Left lung (tissue), 10 donors: ENCODE measurements around the gene SYT8. TPM values are rescaled to one million over a fixed set of nuclear protein-coding genes. Genes with fewer than 3 reads are reported as not detected.

ENCODE experiments used
- ATAC-seq: fragments of 200-7000 bp; cut with Tn5 transposase; one replicate; pipeline ENCODE4 v1.9.1; 2020; ENCODE audit warnings: moderate library complexity
- DNase-seq, 4 donors: peaks; one replicate each; pipeline ENCODE4 v3.0.0-alpha.2; 2013 to 2020
- H3K27ac ChIP-seq, 2 donors: fragments of 200-600 bp; sonication (generic) in 1 of 2; one replicate each; pipeline versions ENCODE4 v1.5.0 to v1.8.0; 2020 to 2021
- H3K27me3 ChIP-seq, 2 donors: fragments of 200-600 bp; sonication (generic) in 1 of 2; one replicate each; pipeline versions ENCODE4 v1.5.0 to v1.8.0; 2020 to 2021
- H3K36me3 ChIP-seq, 2 donors: fragments of 200-600 bp; sonication (generic) in 1 of 2; one replicate each; pipeline versions ENCODE4 v1.5.0 to v1.8.0; 2020 to 2021
- H3K4me1 ChIP-seq, 2 donors: fragments of 200-600 bp; one replicate each; pipeline ENCODE4 v1.8.0; 2021
- H3K4me3 ChIP-seq, 2 donors: fragments of 200-600 bp; sonication (generic) in 1 of 2; one replicate each; pipeline versions ENCODE4 v1.5.0 to v1.8.0; 2020 to 2021; ENCODE audit warnings: mild to moderate bottlenecking in 1 of 2
- H3K9me3 ChIP-seq, 2 donors: fragments of 200-600 bp; sonication (generic) in 1 of 2; one replicate each; pipeline versions ENCODE4 v1.5.0 to v1.8.0; 2020 to 2021
- CTCF ChIP-seq, 2 donors: fragments of 200-600 bp; sonication (generic) in 1 of 2; IDR thresholded peaks; one replicate each; pipeline versions ENCODE4 v1.5.0 to v1.8.0; 2021; ENCODE audit warnings: antibody characterized with exemption in 2 of 2
- intact Hi-C, 2 donors: fragments of 100-400 bp; cut with DNase I; formaldehyde crosslinking; loops; one replicate each; pipeline versions ENCODE4 v1.11.2 to v1.14.2; 2022
- polyA plus RNA-seq, 6 donors: library from polyadenylated mRNA; unstranded; fragments of 120-200 nt; gene quantifications; one replicate each; pipeline ENCODE4 v1.2.1, GENCODE V29; 2013; ENCODE audit not compliant: insufficient read length in 6 of 6
- total RNA-seq, 2 donors: library from RNA; stranded (reverse); fragmentation: NEBNext Ultra II Directional; extraction: Animal tissue kit (Norgen Biotek cat#: 25700); gene quantifications; one replicate each; pipeline ENCODE4 v1.2.1, GENCODE V29; 2021
- donor health status: DM: no; HTN: yes; CAD: no.
- donor health status: DM: no; HTN: no; CAD: no.

SYT8 gene
- total and polyA plus RNA-seq, 8 donors: 0.21 to 8.8 (median 1.1) TPM

DNA sequence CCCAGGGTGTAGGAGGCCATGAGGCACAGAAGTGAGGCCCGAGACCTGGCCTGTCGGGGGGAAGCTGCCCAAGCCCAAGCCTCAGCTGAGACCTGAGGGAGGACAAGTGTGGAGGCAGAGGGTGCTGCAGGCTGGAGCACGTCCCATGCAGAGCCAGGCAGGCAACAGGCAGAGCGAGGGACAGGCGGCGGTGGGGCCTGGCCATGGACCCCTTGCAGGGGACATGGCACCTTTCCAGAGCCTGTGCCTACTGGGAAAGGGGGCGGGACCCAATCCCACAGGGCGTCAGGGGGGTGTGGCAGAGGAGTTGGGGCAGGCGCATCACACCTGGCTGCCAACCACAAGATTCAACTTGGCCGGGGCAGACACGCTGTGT, 8.3 kb downstream of the SYT8 start:
- H3K27me3 ChIP-seq: no peaks in the 10 kb centered on the region
- H3K27ac ChIP-seq: no peak overlapping the region
- H3K4me3 ChIP-seq: no peak overlapping the region
- peaks cover 13 to 75% of the 10 kb centered on the region in 2 donors for H3K4me1 ChIP-seq
- H3K36me3 ChIP-seq: no peaks in the 10 kb centered on the region
- DNase-seq (peak in 1 of 4 donors; percentile 58), ATAC-seq (no peak)
- TF ChIP-seq CTCF (IDR thresholded peaks at IDR 0.05): no peak
- intact Hi-C loops: no loop called here
- no peaks in the 10 kb centered on the region for H3K9me3 ChIP-seq

GRCh38 chr11:1843796-1844195, 9.0 kb downstream of the SYT8 start:
- ATAC-seq (no peak), DNase-seq (no peak)
- no peaks in the 10 kb centered on the region for H3K9me3 ChIP-seq
- H3K36me3 ChIP-seq: no peaks in the 10 kb centered on the region
- peak overlapping the region; percentile 39 to 78 for H3K27ac ChIP-seq
- no peaks in the 10 kb centered on the region for H3K27me3 ChIP-seq
- TF ChIP-seq CTCF (IDR thresholded peaks at IDR 0.05): no peak
- peaks cover 13 to 76% of the 10 kb centered on the region in 2 donors for H3K4me1 ChIP-seq
- intact Hi-C loops: no loop called here
- no peak overlapping the region for H3K4me3 ChIP-seq

GRCh38 chr11:1844221-1845094, 9.7 kb downstream of the SYT8 start:
- intact Hi-C loops: no loop called here
- DNase-seq (peak in 2 of 4 donors; percentile 89 to 91), ATAC-seq (peak; percentile 74)

GRCh38 chr11:1845095-1845429, 10.3 kb downstream of the SYT8 start:
- no peak overlapping the region for H3K4me3 ChIP-seq
- H3K4me1 ChIP-seq: peaks cover 13 to 76% of the 10 kb centered on the region in 2 donors
- no peak for TF ChIP-seq CTCF (IDR thresholded peaks at IDR 0.05)
- no peaks in the 10 kb centered on the region for H3K36me3 ChIP-seq
- DNase-seq (no peak), ATAC-seq (no peak)
- no peaks in the 10 kb centered on the region for H3K27me3 ChIP-seq
- intact Hi-C loops: no loop called here
- H3K9me3 ChIP-seq: no peaks in the 10 kb centered on the region
- peak overlapping the region; percentile 39 to 78 for H3K27ac ChIP-seq

More at GRCh38 chr11:1844221-1845094, 9.7 kb downstream of the SYT8 start:
- no peak for TF ChIP-seq CTCF (IDR thresholded peaks at IDR 0.05)
- Histone ChIP-seq H3K27me3 (no peaks in the 10 kb centered on the region), H3K9me3 (no peaks in the 10 kb centered on the region), H3K4me1 (peaks cover 13 to 76% of the 10 kb centered on the region in 2 donors), H3K36me3 (no peaks in the 10 kb centered on the region), H3K27ac (peak overlapping the region; percentile 39 to 78), H3K4me3 (no peak overlapping the region)

DNA sequence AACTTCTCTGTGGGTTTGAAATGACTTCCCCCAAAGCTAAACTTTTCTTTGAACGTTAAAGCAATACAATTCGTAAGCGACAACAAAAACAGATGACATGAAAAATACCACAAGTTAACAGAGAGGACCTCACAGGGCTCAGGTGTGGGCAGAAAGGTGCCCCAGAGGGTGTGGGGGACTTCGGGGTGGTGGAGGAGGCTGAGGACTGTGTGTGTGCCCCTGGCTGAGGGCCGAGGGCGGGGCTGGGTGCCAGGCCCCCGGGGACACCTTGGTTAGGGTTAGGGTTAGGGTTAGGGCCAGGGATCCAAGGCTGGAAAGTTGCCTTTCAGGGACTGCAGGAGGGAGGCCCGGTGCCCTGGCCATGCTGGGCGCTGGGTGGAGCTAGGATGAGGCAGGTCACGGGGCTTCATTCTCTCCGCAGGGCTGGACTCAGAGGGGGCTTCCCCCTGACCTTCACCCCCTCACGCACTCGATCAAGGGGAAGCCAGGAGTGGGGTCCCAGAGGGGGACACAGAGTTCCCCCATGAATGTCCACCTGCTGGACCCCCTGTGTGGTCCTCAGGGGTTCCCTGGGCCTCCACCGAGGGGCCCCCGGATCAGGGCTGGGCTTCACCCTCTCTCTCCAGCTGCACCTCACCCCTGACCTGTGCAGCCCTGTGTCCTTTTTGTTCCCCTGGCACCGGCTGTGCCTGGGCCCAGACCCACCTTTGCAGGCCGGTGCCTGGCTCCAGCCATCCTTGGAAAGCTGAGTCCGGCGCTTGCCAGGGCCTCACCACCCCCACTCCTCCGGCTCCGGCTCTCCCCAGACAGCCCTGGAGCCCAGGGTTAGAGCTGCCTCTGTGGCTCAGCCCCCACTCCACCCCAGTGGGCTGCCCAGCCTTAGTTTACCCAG, 11.0 kb downstream of the SYT8 start:
- Histone ChIP-seq H3K27ac (peak overlapping the region in 1 of 2 donors; percentile 78), H3K4me1 (peaks cover 13 to 75% of the 10 kb centered on the region in 2 donors)
- ATAC-seq: no peak

More for the DNA sequence above, 11.0 kb downstream of the SYT8 start:
- DNase-seq: peak in 1 of 4 donors; percentile 62
- intact Hi-C loops: no loop called here
- Histone ChIP-seq H3K36me3 (no peaks in the 10 kb centered on the region), H3K27me3 (no peaks in the 10 kb centered on the region), H3K4me3 (no peak overlapping the region), H3K9me3 (no peaks in the 10 kb centered on the region)
- TF ChIP-seq CTCF (IDR thresholded peaks at IDR 0.05): no peak
